NOMO-1 treated with dmso at 0.1 percent for 144 hours (cell line): ENCODE data around the gene LRBA.

ENCODE experiments used
- DNase-seq: peaks from one replicate; lab custom pipeline; 2025; ENCODE audit not compliant: unreplicated experiment; lab: John Stamatoyannopoulos, UW

LRBA gene

DNA sequence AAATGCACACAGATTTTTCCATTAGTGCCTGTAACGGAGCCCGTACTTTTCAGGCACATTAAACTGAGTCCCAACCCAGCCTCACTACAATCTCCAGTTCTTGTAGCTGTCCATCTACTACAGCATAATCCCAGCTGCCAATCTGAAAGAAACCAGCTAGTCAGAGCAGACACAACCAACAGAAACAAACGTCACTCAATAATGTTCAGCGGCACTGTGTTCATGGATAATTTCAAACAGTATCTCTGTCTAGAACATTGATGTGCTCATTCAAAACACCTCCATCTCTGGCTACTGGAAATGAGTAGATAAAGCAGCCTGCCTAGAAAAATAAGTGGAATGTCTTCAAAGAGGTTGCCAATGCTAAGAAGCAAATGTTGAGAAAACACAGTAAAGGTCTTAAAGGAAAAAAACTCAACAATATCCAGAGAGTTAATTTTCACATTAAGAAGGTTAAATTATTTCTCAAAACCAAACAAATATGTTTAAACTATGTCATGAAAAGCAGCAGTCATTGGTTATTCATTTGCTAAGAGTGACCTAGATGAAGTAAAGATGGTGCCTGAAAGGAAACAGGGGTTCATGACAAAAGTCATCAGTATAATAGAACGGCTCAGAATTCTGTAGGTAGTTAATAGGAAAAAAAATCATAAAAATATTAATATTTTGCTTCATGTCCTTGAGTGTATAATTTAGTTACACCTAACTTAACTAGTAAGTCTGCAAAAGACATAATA, 678.2 kb downstream of the LRBA start:
- no peak for DNase-seq

- DNase-seq, result no peak
Observed at GRCh38 chr4:150332961-150333360, 682.1 kb downstream of the LRBA start.

GRCh38 chr4:150332086-150332485, 683.0 kb downstream of the LRBA start:
- no peak for DNase-seq

DNA sequence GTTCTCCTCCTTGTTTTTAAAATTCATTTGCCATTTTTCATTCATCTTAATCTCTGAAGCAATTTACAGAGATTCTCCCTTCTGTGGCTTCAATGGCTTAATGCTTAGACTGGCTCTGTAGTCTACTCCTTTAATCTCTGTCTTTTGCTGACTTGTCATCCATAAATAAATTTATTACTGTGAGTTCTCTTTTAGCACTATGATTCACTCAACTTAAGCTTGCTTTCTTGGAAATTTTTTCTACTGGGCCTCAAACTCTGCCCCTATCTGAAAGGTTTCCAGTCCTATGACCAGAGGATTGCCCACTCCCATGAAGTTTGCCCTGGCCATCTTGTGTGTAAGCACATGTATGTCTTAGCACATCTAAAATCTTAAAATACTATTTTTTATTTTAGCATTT, 685.7 kb downstream of the LRBA start:
- DNase-seq, result no peak

DNA sequence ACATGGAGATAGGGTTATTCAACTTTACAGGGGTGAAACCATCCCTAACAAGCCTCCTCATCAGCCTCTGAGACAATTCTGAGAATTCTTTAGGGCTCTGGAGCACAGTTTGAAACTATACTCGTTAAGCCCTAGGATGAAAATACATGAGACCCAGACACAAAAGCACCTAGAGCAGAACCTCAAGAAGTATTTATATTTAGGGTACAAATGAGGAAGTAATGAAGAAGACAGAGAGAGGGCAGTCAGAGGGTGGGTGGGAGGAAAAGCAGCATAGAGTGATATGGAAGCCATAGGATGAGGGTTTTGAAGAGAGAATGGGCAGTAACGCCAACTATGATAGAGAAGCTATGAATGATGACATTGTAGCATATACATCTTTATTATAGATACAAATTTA, 686.6 kb downstream of the LRBA start:
- no peak for DNase-seq

GRCh38 chr4:150327262-150327780, 687.8 kb downstream of the LRBA start:
- no peak for DNase-seq

DNA sequence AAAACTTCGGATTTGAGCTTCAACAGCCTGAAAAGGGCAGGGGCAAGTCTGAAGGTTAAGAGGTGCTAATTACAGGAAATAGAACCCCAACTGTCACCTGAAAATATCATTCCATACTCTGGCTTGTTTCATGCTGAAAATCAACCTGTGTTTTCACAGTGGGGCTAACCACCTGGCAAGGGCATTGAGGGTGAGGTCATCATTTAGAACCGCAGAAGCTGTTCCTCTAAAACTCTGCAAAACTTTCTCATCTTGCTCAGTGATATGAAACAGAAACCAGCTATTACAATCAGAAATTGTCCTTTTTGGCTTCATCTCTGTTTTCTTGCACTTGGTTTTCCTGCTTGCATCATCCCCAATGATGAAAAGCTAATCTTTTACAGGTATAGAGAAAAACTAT, 689.2 kb downstream of the LRBA start:
- no peak for DNase-seq

- DNase-seq, result no peak
Observed at GRCh38 chr4:150323406-150324325, 691.4 kb downstream of the LRBA start.

- DNase-seq, result no peak
Observed at GRCh38 chr4:150322646-150323045, 692.4 kb downstream of the LRBA start.

DNA sequence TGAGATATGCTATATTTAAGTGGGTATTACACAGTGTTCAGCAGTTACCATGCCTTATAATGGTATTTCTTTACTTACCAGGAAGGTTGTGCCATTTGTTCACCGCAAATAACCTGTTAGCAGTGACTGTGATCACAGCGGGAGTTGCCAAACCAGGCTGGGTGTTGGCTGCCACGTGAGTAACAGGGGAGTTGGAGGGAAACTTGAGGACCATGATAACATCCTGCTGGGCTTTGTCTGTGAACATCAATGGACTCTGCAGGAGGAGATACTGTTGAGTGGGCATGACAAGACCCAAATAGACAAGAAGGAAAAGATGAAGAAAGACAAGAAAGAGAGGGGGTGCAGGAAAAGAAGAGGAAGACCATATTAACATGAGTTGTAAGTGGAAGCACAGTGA, 694.0 kb downstream of the LRBA start:
- DNase-seq, result no peak

GRCh38 chr4:150318971-150319370, 696.1 kb downstream of the LRBA start:
- no peak for DNase-seq

DNA sequence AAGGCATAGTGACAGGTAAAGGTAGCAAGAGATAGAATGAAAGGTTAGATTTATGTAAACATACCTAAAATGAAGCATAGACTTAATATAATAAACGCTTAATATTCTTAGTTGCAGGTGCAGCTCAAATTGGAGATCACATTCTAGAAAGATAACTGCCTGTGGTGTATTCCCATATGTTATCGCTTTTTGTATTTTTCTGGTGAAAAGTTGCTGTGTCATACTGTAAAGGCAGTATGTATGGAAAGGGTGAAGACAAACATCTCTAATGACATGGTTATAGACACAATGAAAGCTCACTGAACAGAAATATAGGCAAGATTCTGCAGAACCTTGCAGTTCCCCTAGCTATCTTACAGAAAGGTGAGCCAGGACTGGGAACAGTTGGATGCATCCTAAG, 696.6 kb downstream of the LRBA start:
- DNase-seq, result no peak

- DNase-seq, result no peak
Observed at GRCh38 chr4:150316332-150317205, 698.5 kb downstream of the LRBA start.

DNA sequence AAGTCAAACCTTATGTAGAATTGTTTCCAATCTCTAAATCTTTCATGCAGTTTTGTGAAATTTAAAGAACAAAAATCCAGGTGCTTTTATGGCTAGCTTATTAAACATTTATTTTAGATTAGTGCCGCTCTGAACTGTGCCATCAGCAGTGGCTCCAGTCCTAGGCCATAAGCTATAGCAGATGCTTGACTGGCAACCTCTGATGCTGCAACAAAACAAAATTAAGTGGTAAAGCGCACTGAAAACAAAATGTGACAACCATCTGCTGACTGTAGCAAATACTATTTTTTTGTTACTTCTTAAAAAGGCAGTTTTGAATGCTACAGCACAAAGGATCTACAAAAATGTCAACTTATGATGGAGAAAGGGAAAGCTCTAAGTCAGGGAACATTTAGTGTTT, 699.4 kb downstream of the LRBA start:
- DNase-seq, result no peak

DNA sequence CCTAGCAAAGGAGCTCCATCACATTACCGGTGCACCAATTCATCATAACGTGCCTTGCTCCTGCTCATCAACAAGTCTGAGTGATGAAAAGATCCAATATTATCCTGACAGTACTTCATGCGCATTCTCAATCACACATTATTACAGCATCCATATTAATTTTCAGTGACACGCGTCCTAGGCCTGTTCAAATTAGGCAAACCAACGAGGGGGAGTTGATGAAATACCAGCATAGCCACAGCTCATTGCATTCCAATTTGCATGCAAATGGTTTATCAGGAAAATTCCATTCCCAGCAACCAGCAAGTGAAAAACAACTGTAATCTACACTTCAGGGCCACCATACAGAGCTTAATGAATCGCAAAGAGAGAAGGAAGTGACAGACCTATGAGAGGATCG, 699.9 kb downstream of the LRBA start:
- DNase-seq, result no peak

- no peak for DNase-seq
Observed at GRCh38 chr4:150314031-150314430, 701.1 kb downstream of the LRBA start.

DNA sequence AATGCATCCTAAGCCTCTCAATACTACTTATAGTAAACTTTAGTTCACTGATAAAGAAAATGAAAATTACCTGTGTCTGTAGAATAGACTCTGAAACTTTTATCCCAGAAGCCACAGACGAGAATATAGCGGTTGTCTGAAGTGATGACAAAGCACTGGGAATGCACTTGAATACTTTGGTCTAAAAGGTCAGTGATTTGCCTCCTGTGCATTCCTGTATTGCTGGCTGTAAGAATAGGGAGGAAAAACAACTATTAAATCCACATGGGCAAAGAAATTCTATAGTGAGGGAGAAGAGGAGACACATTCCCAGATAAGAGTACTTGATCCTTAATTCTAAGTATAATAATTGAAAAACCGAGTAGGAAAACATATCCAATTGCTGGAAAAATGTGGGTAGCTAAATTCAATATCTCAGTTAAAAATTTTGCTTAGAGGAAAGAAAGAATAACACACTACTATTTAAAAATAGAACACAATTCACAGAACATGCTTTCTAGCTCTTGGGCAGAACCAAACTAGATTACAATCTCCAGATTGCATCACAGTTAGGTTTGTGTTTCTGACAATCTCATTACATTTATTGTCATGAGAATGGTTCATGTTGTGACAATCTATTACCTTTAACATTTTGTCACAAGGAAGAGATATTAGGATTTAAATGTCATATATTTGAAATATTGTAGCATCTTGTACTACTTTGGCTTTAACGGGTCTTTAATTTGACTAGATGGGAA, 704.8 kb downstream of the LRBA start:
- no peak for DNase-seq

DNA sequence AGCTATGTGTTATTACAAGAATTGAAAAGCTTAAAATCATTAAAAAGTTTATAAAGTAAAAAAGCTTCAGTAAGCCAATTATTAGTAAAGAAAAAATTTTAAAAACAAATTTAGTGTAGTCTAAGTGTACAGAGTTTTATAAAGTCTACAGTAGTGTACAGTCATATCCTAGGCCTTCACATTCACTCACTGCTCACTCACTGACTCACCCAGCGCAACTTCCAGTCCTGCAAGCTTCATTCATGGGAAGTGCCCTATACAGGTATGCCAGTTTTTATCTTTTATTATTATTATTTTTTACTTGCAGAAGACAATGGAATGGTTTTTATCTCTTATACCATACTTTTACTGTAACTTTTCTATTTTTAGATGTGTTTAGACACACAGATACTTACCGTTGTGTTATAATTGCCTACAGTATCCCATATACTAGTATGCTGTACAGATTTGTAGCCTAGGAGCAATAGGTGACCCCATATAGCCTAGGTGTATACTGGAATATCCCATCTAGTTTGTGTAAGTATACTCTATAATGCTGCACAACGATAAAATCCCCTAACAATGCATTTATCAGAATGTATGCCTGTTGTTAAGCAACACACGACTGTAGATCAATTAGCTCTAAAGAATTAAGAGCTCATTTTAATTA, 706.1 kb downstream of the LRBA start:
- DNase-seq, result no peak

DNA sequence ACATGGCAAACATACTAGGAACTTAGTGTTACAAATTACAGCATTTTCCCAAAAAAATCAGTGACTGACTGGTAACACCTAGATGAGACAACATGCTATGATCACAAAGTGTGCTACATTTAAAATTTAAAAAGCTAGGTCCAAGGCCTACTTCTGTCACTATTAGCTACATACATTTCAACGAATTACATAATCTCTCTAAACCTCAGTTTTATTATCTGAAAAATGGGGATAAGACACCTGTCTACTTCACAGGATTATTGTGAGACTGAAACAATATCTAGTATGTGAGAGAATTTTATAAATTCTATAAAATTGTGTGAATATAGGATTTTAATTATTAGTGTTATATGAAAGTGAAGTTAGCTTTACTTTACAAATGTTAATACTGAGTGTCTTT, 708.4 kb downstream of the LRBA start:
- no peak for DNase-seq

GRCh38 chr4:150305995-150306394, 709.1 kb downstream of the LRBA start:
- DNase-seq, result no peak
